K562 (cell line): Measurements from ENCODE around the gene PTGIS. TPM values are rescaled to one million over a fixed set of nuclear protein-coding genes. Genes with fewer than 3 reads are reported as not detected.

ENCODE experiments used
- ATAC-seq: fragments of 200-7000 bp; cut with Tn5 transposase; 3 replicates; pipeline ENCODE4 v1.9.1; 2020; ENCODE audit warnings: moderate library complexity
- BruUV-seq: library from RNA; stranded (reverse); fragments of 400-500 nt; replicated peaks from 2 replicates; lab custom pipeline; 2021; lab: Mats Ljungman, UMichigan
- CTCF ChIA-PET: fragments of 300-600 bp; formaldehyde crosslinking; extraction: SDS; loops from one replicate; lab custom pipeline; 2021; ENCODE audit warnings: low intra/inter-chr PET ratio; lab: Yijun Ruan, JAX
- POLR2A ChIA-PET: fragments of 300-600, 350-650 bp; sonication (Branson Sonifier 250); formaldehyde crosslinking; extraction: SDS; loops from one replicate; lab custom pipeline; 2021; ENCODE audit warnings: antibody characterized with exemption, inconsistent platforms; lab: Yijun Ruan, JAX
- DNase-seq, 4 experiments: peaks; one replicate each; pipeline versions ENCODE4 v3.0.0 to v3.0.0-alpha.2; 2011 to 2018; ENCODE audit warnings: low spot score in 3 of 4, mixed read lengths in 3 of 4; ENCODE audit errors: extremely low read depth in 1 of 4
- FAIRE-seq: peaks from 2 replicates; lab custom pipeline; 2011; peaks lifted over from hg19 to GRCh38; lab: Jason Lieb, UNC
- H2AFZ ChIP-seq: 2 replicates; pipeline ENCODE4 v1.6.0; 2011; ENCODE audit warnings: low read depth, low read length, control low read depth, inconsistent platforms
- H3K27ac ChIP-seq: fragments of 200-600 bp; 3 replicates; pipeline ENCODE4 v1.8.0; 2011; ENCODE audit warnings: low read depth, mild to moderate bottlenecking, control low read depth, inconsistent platforms, low read length, moderate library complexity, mixed read lengths; ENCODE audit errors: extremely low read depth
- H3K27me3 ChIP-seq, 2 experiments: fragments of 300-600 bp in 1 of 2; 2 replicates in 1 of 2; 3 replicates in 1 of 2; pipeline versions ENCODE4 v1.6.0 to v1.8.0; 2011; ENCODE audit warnings: inconsistent platforms in 2 of 2, low read length in 2 of 2, mild to moderate bottlenecking in 1 of 2, mixed read lengths in 1 of 2, moderate library complexity in 1 of 2; ENCODE audit not compliant: control insufficient read depth in 2 of 2, insufficient read depth in 2 of 2
- H3K36me3 ChIP-seq: fragments of 300-600 bp; 3 replicates; pipeline ENCODE4 v1.8.0; 2011; ENCODE audit warnings: mild to moderate bottlenecking, low read length, inconsistent platforms; ENCODE audit not compliant: control insufficient read depth, insufficient read depth
- H3K4me1 ChIP-seq, 2 experiments: fragments of 200-600 bp in 1 of 2; replicated peaks in 1 of 2; 2 replicates in 1 of 2; 3 replicates in 1 of 2; pipeline versions ENCODE4 v1.5.1 to v1.8.0; 2011; ENCODE audit warnings: inconsistent platforms in 2 of 2, low read length in 2 of 2, mild to moderate bottlenecking in 1 of 2, mixed read lengths in 1 of 2, moderate library complexity in 1 of 2; ENCODE audit not compliant: control insufficient read depth in 2 of 2, insufficient read depth in 2 of 2
- H3K4me2 ChIP-seq: 2 replicates; pipeline ENCODE4 v1.6.1; 2011; ENCODE audit warnings: low read length, control low read depth, inconsistent platforms, mixed read lengths; ENCODE audit not compliant: insufficient read depth
- H3K4me3 ChIP-seq: fragments of 200-600 bp; sonication (generic), shearing (Covaris generic); 2 replicates; pipeline ENCODE4 v1.5.1; 2016; ENCODE audit warnings: control low read depth, inconsistent platforms
- H3K79me2 ChIP-seq: fragments of 200-600 bp; 3 replicates; pipeline ENCODE4 v1.8.0; 2011; ENCODE audit warnings: low read length, inconsistent platforms; ENCODE audit not compliant: control insufficient read depth, insufficient read depth
- H3K9ac ChIP-seq, 2 experiments: 2 replicates each; pipeline versions ENCODE4 v1.6.0 to v1.6.1; 2011; ENCODE audit warnings: low read depth in 2 of 2, low read length in 2 of 2, control low read depth in 1 of 2, inconsistent platforms in 1 of 2, mild to moderate bottlenecking in 1 of 2, mixed read lengths in 1 of 2; ENCODE audit not compliant: insufficient read depth in 1 of 2
- H3K9me1 ChIP-seq: one replicate; pipeline ENCODE4 v1.6.0; 2011; ENCODE audit warnings: inconsistent platforms, mild to moderate bottlenecking, low read length, moderate library complexity; ENCODE audit not compliant: control insufficient read depth, insufficient read depth
- H3K9me3 ChIP-seq: replicated peaks from 2 replicates; pipeline ENCODE4 v1.5.1; 2011; ENCODE audit warnings: low read depth, low read length, inconsistent platforms; ENCODE audit not compliant: control insufficient read depth, insufficient read depth
- H4K20me1 ChIP-seq: replicated peaks from 2 replicates; pipeline ENCODE4 v1.6.1; 2011; ENCODE audit warnings: low read length, inconsistent platforms, mixed read lengths; ENCODE audit not compliant: control insufficient read depth, insufficient read depth
- BHLHE40 ChIP-seq: IDR thresholded peaks from 2 replicates; pipeline ENCODE4 v1.6.1; 2011; ENCODE audit warnings: low read length, improper control_type of control experiment
- BRF1 ChIP-seq: IDR thresholded peaks from 3 replicates; pipeline ENCODE4 v1.6.1; 2011; ENCODE audit warnings: borderline replicate concordance, mild to moderate bottlenecking; ENCODE audit not compliant: insufficient read length; ENCODE audit errors: extremely low read depth
- BRF2 ChIP-seq: IDR thresholded peaks from 3 replicates; pipeline ENCODE4 v1.6.1; 2011; ENCODE audit warnings: borderline replicate concordance, mild to moderate bottlenecking; ENCODE audit not compliant: insufficient read length, insufficient read depth
- CAMTA2 ChIP-seq: fragments of 250-450 bp; sonication (Bioruptor Pico); conservative IDR thresholded peaks from 2 replicates; pipeline ENCODE4 v1.5.1; 2022
- CLOCK ChIP-seq: fragments of 250-450 bp; sonication (Bioruptor Pico); IDR thresholded peaks from 2 replicates; pipeline ENCODE4 v1.4.0; 2020; ENCODE audit warnings: mild to moderate bottlenecking, moderate library complexity, borderline replicate concordance
- GATAD2B ChIP-seq: fragments of 450-650 bp; IDR thresholded peaks from 2 replicates; pipeline ENCODE4 v1.6.1; 2017; ENCODE audit warnings: mild to moderate bottlenecking, borderline replicate concordance
- NCOR1 ChIP-seq: fragments of 450-650 bp; IDR thresholded peaks from 2 replicates; pipeline ENCODE4 v1.6.1; 2016; ENCODE audit warnings: mild to moderate bottlenecking, moderate library complexity
- RFX7 ChIP-seq: fragments of 250-450 bp; sonication (Bioruptor Pico); IDR thresholded peaks from 2 replicates; pipeline ENCODE4 v1.5.1; 2021; ENCODE audit warnings: mild to moderate bottlenecking
- SMAD1 ChIP-seq: fragments of 150-350 bp; IDR thresholded peaks from 2 replicates; pipeline ENCODE4 v1.6.1; 2014; ENCODE audit warnings: low read length, low read depth; ENCODE audit not compliant: partially characterized antibody
- SMAD4 ChIP-seq: fragments of 250-450 bp; sonication (Bioruptor Pico); conservative IDR thresholded peaks from 2 replicates; pipeline ENCODE4 v1.8.0; 2021; ENCODE audit warnings: inconsistent platforms, mild to moderate bottlenecking, moderate library complexity
- SRSF9 ChIP-seq: fragments of 200-400 bp; formaldehyde crosslinking; IDR thresholded peaks from 2 replicates; pipeline ENCODE4 v1.6.1; 2017; ENCODE audit warnings: low read depth, low read length, borderline replicate concordance
- TCF15 ChIP-seq: fragments of 250-450 bp; sonication (Bioruptor Pico); IDR thresholded peaks from 2 replicates; pipeline ENCODE4 v1.8.0; 2022; ENCODE audit warnings: moderate library complexity, mild to moderate bottlenecking, inconsistent platforms
- VEZF1 ChIP-seq: fragments of 200-800 bp; sonication (Bioruptor generic); IDR thresholded peaks from 2 replicates; pipeline ENCODE4 v1.6.1; 2017; ENCODE audit warnings: missing genetic modification characterization, missing compliant biosample characterization
- ZNF398 ChIP-seq: fragments of 250-450 bp; sonication (Bioruptor Pico); IDR thresholded peaks from 2 replicates; pipeline ENCODE4 v1.8.0; 2021; ENCODE audit warnings: moderate library complexity, mild to moderate bottlenecking, inconsistent platforms
- WGBS: fragments of 100-300 bp; shearing (Covaris generic); methylation state at CpG from one replicate; pipeline ENCODE4 v1.1.6; 2016; ENCODE audit warnings: low coverage, mixed read lengths; ENCODE audit not compliant: insufficient coverage; ENCODE audit errors: missing lambda C conversion rate; 5-methylcytosine and 5-hydroxymethylcytosine counted together
- in situ Hi-C: fragments of 300-500 bp; cut with MboI; formaldehyde crosslinking; loops from 4 replicates; pipeline ENCODE4 v1.15.0; 2018; ENCODE audit warnings: inconsistent platforms, mixed read lengths
- intact Hi-C: fragments of 100-400 bp; cut with micrococcal nuclease; formaldehyde crosslinking; loops from 2 replicates; pipeline ENCODE4 v1.14.2; 2022
- polyA plus RNA-seq, 8 experiments: library from polyadenylated mRNA; depleted of rRNA in 4 of 8; stranded (reverse) in 5 of 8; unstranded in 3 of 8; fragments of >200 nt; fragmentation: Nextera tagmentation in 2 of 8; fragmentation: Illumina TruSeq in 1 of 8; extraction: Ambion mirVana in 2 of 8; extraction: Trizol in 1 of 8; gene quantifications; 2 replicates each; pipeline versions ENCODE4 v1.2.1 to v1.2.3, GENCODE V29; 2011 to 2014; ENCODE audit warnings: inconsistent platforms in 1 of 8, missing spikeins in 1 of 8
- total RNA-seq, 7 experiments: library from RNA; depleted of rRNA in 6 of 7; stranded (reverse); fragments of >200 nt in 6 of 7; fragmentation: Illumina TruSeq in 2 of 7; extraction: Trizol in 2 of 7; gene quantifications; 2 replicates each; pipeline versions ENCODE4 v1.2.1 to v1.2.3, GENCODE V29; 2011 to 2021; ENCODE audit warnings: low replicate concordance in 1 of 7

The PTGIS gene
- total and polyA plus RNA-seq, 9 of the 15 experiments (the other 6 are each of a cell fraction or from before 2014, with no cell fraction given): not detected

- H3K4me1 ChIP-seq: no peaks in the 10 kb centered on the region
- H3K4me3 ChIP-seq: no peak overlapping the region
- TF ChIP-seq TCF15 (CRISPR knock-in tag) (no peak), SMAD4 (CRISPR knock-in tag) (no peak), ZNF398 (CRISPR knock-in tag) (no peak), VEZF1 (CRISPR knock-in tag) (no peak), NCOR1 (no peak), SMAD1 (no peak), CAMTA2 (CRISPR knock-in tag) (no peak), CLOCK (CRISPR knock-in tag) (no peak), BRF2 (no peak), SRSF9 (no peak), GATAD2B (no peak), RFX7 (CRISPR knock-in tag) (no peak), BRF1 (no peak), BHLHE40 (no peak)
These were observed 33.4 kb upstream of the PTGIS start for GRCh38 chr20:49601153-49601924.

More at GRCh38 chr20:49601153-49601924, 33.4 kb upstream of the PTGIS start:
- DNase-seq (no peak), FAIRE-seq (no peak), ATAC-seq (no peak)
- BruUV-seq: no TSS peak
- H3K36me3 ChIP-seq: no peaks in the 10 kb centered on the region
- no peak overlapping the region for H3K9ac ChIP-seq
- peaks cover 9 to 30% of the 10 kb centered on the region in 2 experiments; a peak in 4 of 5 replicates for H3K27me3 ChIP-seq
- intact Hi-C loops: no loop called here
- H2AFZ ChIP-seq: no peak overlapping the region
- ChIA-PET POLR2A (no interaction called here), CTCF (no interaction called here)
- no peak overlapping the region for H3K27ac ChIP-seq
- WGBS: 1% methylated on average over 5 of the region's 5 CpGs
- H3K79me2 ChIP-seq: no peaks in the 10 kb centered on the region
- H3K4me2 ChIP-seq: no peak overlapping the region
- in situ Hi-C loops: loop anchor here (10.0 kb wide), 1 partner anchor 57 kb away; no protein-coding TSS in a partner anchor
- H3K9me1 ChIP-seq: no peaks in the 10 kb centered on the region
- H4K20me1 ChIP-seq: no peaks in the 10 kb centered on the region
- H3K9me3 ChIP-seq: no peaks in the 10 kb centered on the region
